ENCODE measurements around the gene FECH.
"Not testable (repeated sequence)": the region's sequence is repeated elsewhere in the genome, so short reads cannot be mapped to it uniquely, and the experiment has no call there.

FECH gene

GRCh38 chr18:57527556-57528229, 58.8 kb downstream of the FECH start:
- no peak for DNase-seq

GRCh38 chr18:57523171-57523956, 63.1 kb downstream of the FECH start:
- DNase-seq, result no peak

- DNase-seq, result not testable (repeated sequence)
Observed at GRCh38 chr18:57522348-57522747, 64.2 kb downstream of the FECH start.

- DNase-seq, result no peak
Observed at GRCh38 chr18:57519668-57520424, 66.7 kb downstream of the FECH start.

GRCh38 chr18:57518533-57518932, 68.0 kb downstream of the FECH start:
- peak; percentile 27 for DNase-seq

GRCh38 chr18:57516056-57516455, 70.4 kb downstream of the FECH start:
- no peak for DNase-seq

- no peak for DNase-seq
Observed at GRCh38 chr18:57505231-57505630, 81.3 kb downstream of the FECH start.

- no peak for DNase-seq
Observed at GRCh38 chr18:57502624-57503023, 83.9 kb downstream of the FECH start.

GRCh38 chr18:57498682-57499256, 87.7 kb downstream of the FECH start:
- DNase-seq, result no peak

Data from NCI-H1105 (cell line).